GM10847 (cell line): ENCODE measurements around the gene EMC10.

Source experiments
- POLR2A ChIP-seq: IDR thresholded peaks from 2 replicates; pipeline ENCODE4 v1.6.1; 2011; ENCODE audit not compliant: insufficient read length; ENCODE audit errors: extremely low read depth

EMC10 gene

DNA sequence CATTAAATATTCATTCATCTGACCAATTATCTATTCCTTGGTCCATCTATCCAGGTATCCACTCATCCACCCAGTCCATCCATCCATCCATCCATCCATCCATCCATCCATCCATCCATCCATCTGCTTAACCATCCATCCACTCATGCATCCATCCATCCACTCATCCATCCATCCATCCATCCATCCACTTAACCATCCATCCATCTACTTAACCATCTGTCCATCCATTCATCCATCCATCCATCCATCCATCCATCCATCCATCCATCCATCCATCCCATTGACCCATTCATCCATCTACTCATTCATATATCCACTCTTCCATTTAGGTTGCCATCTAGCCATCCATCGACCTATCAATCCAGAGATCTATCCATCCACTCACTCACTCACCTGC lies 32.2 kb upstream of the EMC10 start:
- no peak for TF ChIP-seq POLR2A

DNA sequence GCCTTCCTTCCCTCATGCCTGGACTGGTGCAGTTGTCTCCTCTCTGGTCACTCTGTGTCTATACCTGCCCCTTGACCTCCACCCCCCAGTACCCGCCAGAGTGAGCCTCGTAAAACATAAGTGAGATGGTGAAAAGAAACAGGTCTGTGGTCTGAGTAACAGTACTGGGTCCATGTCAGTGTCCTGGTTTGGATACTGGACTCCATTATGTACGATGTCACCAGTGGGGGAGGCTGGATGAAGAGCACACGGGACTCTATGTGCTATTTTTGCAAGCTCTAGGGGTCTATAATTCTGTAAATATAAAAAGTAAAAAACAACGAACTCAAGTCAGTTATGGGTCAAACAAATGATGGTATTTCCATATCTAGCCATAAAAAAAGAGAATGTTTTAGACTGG lies 29.3 kb upstream of the EMC10 start:
- no peak for TF ChIP-seq POLR2A

DNA sequence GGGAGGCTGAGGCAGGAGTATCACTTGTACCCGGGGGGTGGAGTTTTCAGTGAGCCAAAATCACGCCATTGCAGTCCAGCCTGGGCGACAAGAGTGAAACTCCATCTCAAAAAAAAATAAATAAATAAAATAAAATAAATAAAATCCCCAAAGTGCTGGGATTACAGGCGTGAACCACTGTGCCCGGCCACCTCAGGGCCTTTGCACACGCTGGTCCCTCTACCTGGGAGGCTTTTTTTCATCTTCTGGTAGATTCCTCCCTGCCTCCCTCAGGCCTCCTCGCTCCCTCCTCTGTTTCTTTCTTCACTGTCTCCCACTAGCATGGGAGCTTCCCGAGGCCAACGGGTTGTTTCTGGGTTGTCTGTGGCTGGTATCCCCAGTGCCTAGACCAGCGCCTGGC lies 28.6 kb upstream of the EMC10 start:
- TF ChIP-seq POLR2A: no peak

DNA sequence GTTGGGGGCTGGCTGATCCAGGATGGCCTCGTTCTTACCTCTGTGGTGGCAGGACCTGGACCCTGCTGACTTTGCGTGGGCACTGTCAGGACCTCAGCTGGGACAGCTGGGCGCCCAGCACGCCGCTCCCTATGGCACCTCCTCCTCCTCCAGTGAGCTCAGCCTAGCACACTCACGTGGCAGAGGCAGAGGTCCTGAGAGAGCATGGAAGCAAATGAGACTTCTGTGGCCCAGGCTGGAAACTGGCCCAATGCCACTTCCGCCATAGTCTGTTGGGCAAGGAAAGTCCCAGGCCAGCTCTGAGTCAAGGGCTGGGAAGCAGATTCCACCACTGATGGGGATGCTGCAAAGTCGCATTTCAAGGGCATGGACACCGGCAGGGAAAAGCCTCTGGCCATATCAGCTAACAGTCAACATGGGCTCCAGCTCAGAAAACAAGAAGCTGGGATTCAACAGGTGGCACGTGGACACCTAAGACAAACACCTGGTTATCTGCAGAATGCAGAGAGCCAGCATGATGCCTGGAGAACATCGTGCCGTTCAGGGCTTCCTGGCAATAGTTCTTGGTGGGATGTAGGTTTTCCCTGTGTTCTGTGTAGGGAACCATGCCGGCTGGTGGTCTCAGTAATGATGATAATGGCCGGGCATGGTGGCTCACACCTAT lies 26.9 kb upstream of the EMC10 start:
- no peak for TF ChIP-seq POLR2A

DNA sequence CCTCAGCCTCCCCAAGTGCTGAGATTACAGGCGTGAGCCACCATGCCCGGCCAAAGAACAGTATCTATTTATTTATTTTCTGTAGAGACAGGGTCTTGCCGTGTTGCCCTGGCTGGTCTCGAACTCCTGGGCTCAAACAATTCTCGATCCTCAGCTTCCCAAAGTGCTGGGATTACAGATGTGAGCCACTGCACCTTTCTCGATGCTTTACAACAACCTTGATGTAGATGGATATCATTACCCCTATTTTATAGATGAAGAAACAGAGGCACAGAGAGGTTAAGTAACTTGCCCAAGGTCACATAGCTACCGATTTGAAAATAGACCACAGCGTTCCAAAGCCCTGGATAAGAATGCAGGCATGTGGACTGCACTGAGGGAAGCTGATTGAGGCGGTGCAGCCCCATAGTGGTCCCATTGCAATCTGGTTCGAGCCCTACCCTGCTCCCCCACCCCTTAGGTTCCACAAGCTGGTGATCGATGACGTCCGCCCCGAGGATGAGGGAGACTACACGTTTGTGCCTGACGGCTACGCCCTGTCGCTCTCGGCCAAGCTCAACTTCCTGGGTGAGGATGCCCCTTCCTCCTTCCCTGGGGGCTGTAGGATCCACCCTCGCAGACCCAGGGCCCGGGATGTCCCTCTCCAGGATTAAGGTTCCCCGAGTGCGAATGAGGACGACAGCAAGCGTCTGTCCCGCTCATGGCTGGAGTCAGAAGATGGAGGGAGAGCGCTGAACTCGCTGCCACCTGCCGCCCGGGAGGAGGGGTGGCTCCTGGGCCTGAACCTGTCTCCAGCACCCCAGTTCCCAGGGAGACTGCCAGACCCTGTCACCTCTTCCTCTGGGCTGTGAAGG lies 25.7 kb upstream of the EMC10 start:
- no peak for TF ChIP-seq POLR2A

DNA sequence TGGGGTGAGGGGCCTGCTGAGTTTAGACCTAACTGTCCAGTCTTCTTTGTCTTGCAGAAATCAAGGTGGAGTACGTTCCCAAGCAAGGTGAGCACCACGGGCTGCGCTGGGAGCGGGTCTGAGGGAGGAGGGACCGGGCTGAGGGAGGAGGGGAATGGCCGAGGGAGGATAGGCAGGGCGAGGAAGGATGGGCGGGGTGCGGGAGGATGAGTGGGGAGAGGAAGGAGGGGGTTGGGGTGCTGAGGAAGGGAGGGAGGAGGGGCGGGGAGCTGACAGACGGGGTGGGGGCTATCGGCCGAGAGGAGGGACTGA lies 25.1 kb upstream of the EMC10 start:
- no peak for TF ChIP-seq POLR2A

DNA sequence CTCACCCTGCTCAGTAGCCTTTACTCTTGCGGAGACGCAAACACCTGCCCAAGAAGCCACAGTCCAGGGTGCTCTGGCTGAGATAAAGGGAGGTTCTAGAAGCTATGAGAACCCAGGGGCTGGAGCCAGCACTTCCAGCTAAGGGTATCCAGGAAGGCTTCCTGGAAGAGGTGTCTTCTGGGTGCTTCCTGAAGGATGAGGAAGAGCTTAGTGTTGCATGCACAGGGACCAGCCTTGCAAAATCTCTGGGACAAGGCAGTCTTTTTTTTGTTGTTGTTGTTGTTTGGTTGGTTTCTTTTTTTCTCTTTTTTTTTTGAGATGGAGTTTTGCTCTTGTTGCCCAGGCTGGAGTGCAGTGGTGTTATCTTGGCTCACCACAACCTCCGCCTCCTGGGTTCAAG lies 23.1 kb upstream of the EMC10 start:
- no peak for TF ChIP-seq POLR2A

DNA sequence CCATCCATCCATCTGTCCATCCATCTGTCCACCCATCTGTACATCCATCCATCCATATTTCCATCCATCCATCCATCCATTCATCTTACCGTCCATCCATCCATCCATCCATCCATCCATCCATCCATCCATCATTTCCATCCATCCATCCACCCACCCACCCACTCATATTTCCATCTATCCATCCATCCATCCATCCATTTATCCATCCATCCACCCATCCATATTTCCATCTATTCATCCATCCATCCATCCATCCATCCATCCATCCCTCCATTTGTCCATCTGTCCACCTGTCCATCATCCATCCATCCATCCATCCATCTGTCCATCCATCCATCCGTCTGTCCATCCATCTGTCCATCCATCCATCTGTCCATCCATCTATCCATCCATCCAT lies 20.3 kb upstream of the EMC10 start:
- no peak for TF ChIP-seq POLR2A

DNA sequence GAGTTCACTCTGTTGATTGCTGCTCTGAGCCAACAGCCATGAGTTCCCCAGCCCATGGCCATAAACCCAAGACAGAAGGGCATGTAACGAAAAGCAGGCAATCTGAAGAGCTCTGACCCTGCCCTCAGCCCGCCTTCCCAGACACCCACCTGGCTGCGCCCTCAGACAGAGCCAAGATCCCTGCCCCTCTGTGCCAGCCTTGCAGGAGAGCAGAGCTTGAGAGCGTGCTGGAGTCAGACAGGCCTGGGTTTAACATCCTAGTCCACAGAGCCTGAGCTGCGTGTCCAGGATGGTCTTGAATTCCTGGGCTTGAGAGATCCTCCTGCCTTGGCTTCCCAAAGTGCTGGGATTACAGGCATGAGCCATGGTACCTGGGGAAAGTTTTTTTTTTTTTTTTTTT lies 19.0 kb upstream of the EMC10 start:
- no peak for TF ChIP-seq POLR2A

DNA sequence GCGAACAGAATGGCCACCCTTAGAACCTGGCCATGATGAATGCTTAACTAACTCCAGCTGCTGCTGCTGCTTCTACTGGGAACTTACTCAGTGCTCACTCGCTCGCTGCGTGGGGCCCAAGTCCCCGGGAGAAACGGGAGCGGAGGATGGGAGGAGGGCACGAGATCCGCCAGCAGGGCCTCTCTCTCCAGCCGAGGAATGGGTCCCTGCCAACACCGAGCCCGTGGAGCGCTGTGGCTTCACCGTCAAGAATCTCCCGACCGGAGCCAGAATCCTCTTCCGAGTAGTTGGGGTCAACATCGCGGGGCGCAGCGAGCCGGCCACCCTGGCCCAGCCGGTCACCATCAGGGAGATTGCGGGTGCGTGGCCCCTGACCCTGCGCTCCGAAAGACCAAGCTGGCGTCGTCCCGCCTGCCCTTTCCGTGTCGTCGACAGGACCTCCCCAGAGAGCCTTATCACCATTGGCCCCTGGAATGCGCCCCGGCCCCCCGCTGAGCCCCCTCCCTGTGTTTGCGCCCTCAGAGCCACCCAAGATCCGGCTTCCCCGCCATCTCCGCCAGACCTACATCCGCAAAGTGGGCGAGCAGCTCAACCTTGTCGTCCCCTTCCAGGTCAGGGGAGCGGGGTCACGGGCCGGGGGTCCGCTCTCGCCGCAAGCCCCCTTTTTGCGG lies 17.8 kb upstream of the EMC10 start:
- no peak for TF ChIP-seq POLR2A

DNA sequence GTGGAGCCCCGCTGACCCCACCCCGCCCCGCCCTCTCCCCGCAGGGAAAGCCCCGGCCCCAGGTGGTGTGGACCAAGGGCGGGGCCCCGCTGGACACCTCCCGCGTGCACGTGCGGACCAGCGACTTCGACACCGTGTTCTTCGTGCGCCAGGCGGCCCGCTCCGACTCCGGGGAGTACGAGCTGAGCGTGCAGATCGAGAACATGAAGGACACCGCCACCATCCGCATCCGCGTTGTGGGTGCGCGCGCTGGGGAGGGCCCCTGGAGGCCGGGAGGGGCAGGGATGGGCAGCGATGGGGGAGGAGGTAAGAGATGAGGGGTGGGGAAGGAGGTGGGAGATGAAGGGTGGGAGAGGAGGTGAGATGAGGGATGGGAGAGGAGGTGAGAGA lies 17.2 kb upstream of the EMC10 start:
- no peak for TF ChIP-seq POLR2A

DNA sequence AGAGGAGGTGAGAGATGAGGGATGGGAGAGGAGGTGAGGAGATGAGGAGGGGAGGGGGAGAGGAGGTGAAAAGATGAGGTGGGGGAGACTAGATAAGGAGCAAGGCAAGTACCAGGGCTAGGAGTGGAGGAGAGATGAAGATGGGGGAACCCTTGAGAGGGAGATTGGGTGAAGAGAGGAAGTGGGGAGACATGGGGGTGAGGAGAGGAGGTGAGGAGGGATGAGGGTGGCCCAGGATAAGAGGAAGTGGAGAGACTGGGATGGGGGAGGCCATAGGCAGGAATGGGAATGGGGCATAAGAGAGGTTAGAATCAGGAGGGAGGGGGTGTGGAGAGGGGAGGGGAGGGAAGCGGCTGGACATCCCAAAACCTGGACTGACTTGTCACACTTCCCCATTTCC lies 16.7 kb upstream of the EMC10 start:
- no peak for TF ChIP-seq POLR2A

DNA sequence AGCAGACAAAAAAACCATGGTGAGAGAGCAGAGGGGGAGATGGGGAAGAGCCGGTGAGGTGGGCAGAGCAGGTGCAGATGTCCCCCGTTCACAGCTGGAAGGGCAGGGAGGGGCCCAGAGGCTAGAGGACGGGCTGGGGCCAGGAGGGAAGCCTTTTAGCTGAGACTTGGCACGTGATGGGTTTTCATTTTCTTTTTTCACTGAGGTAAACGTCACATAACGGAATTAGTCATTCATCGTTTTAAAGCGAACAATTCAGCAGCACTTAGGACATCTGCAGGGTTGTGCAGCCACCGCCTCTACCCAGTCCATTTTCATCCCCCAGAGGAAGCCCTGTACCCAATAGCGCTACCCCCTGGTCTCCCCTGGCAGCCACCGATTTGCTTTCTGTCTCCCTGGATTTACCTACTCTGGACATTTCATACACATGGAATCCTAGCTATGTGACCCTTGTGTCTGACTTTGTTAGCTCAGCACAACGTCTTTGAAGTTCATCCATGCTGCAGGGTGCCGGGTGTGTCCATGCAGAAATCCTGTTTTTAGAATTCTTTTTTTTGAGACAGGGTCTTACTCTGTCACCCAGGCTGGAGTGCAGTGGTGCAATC lies 16.0 kb upstream of the EMC10 start:
- no peak for TF ChIP-seq POLR2A

DNA sequence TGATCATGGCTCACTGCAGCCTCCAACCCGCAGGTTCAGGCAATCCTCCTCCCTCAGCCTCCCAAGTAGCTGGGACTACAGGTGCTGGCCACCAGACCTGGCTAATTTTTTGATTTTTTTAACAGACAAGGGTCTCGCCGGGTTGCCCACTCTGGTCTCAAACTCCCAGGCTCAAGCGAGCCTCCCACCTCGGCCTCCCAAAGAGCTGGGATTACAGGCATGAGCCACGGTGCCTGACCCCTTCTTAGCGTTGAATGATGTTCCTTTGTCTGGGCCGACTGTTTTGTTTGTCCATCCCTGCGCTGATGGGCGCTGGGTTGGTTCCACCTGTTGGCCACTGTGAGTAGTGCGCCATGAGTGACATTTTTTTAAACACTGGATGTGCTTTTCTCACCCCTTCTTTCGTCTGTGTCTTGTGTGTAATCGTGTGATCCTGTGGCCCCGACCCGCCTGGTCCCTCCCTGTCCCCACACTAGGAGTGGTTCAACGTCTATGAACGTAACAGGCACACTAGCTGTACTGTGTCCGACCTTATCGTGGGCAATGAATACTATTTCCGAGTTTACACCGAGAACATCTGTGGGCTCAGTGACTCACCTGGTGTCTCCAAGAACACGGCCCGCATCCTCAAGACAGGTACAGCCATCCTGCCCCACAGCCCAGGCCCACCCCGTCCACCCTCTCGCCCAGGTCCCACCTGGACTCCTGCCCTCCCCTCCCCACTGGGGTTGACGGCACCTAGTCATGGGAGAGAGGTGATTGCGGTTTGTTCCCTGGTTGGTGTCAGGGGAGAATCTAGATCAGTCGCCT lies 15.0 kb upstream of the EMC10 start:
- TF ChIP-seq POLR2A: no peak

DNA sequence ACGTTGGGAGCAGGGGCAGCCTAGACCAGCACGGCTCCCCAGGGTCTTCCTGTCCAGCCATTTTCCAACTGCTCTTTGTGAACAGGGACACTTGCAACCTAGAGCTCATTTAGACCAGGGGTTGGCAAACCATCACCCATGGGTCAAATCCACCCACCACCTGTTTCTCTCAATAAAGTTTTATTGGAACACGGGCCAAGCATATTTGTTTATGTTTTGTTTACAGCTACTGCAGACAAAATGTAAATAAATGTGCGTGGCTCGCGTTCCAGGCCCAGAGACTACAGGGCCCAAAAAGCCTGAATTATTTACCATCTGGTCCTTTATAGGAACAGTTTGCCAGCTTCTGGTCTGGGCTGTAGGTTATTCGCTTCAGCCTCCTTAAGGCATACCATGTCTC lies 13.3 kb upstream of the EMC10 start:
- TF ChIP-seq POLR2A: no peak
